Neural cell (in vitro differentiated cells): ENCODE measurements around the gene RPA4.

Source experiments
- CTCF ChIP-seq: fragments of 450-650 bp; IDR thresholded peaks from 2 replicates; pipeline ENCODE4 v1.5.1; 2014; ENCODE audit warnings: antibody characterized with exemption, mild to moderate bottlenecking, moderate library complexity; ENCODE audit not compliant: poor library complexity, severe bottlenecking
- SMC3 ChIP-seq: fragments of 450-650 bp; conservative IDR thresholded peaks from 2 replicates; pipeline ENCODE4 v1.6.1; 2014; ENCODE audit warnings: antibody characterized with exemption, mild to moderate bottlenecking, moderate library complexity; ENCODE audit not compliant: poor library complexity

GRCh38 chrX:96841325-96841724 is 42.4 kb upstream of the RPA4 start:
- TF ChIP-seq CTCF (no peak), SMC3 (no peak)
